GM12878 (cell line): ENCODE data around the gene TNXB. TPM values are rescaled to one million over a fixed set of nuclear protein-coding genes. Genes with fewer than 3 reads are reported as not detected.

Experiments
- FOXK2 ChIP-seq: fragments of 450-650 bp; IDR thresholded peaks from 2 replicates; pipeline ENCODE4 v1.6.1; 2017; ENCODE audit warnings: mild to moderate bottlenecking, moderate library complexity
- IKZF1 ChIP-seq: fragments of 450-650 bp; conservative IDR thresholded peaks from 2 replicates; pipeline ENCODE4 v1.6.1; 2017; ENCODE audit warnings: antibody characterized with exemption, mild to moderate bottlenecking
- JUND ChIP-seq: IDR thresholded peaks from 2 replicates; pipeline ENCODE4 v1.6.1; 2012; ENCODE audit warnings: low read depth, mild to moderate bottlenecking, low read length, improper control_type of control experiment, moderate library complexity
- POLR2AphosphoS5 ChIP-seq: IDR thresholded peaks from 2 replicates; pipeline ENCODE4 v1.6.1; 2011; ENCODE audit warnings: mild to moderate bottlenecking, low read length, inconsistent platforms
- SREBF1 ChIP-seq: IDR thresholded peaks from 2 replicates; pipeline ENCODE4 v1.6.1; 2012; ENCODE audit warnings: mild to moderate bottlenecking, low read length
- ZNF217 ChIP-seq: fragments of 450-650 bp; IDR thresholded peaks from 2 replicates; pipeline ENCODE4 v1.6.1; 2017; ENCODE audit warnings: antibody characterized with exemption, mild to moderate bottlenecking
- polyA plus RNA-seq, 11 experiments: library from polyadenylated mRNA; depleted of rRNA in 4 of 11; unstranded in 6 of 11; stranded (reverse) in 5 of 11; fragments of >200 nt; fragmentation: Nextera tagmentation in 4 of 11; fragmentation: Illumina TruSeq in 1 of 11; extraction: Ambion mirVana in 4 of 11; extraction: Trizol in 1 of 11; gene quantifications; 1 replicate in 1 of 11; 2 replicates in 10 of 11; pipeline versions ENCODE4 v1.2.1 to v1.2.3, GENCODE V29; 2011 to 2016; ENCODE audit warnings: inconsistent platforms in 2 of 11, missing spikeins in 2 of 11, low read depth in 1 of 11
- total RNA-seq, 4 experiments: library from RNA; depleted of rRNA in 3 of 4; stranded (reverse); fragments of >200 nt in 3 of 4; fragmentation: Illumina TruSeq in 1 of 4; extraction: Trizol in 1 of 4; gene quantifications; 2 replicates each; pipeline versions ENCODE4 v1.2.1 to v1.2.3, GENCODE V29; 2013 to 2021
- TF ChIP-seq, protein P1 (sequence below): fragments of 450-650 bp; IDR thresholded peaks from 2 replicates; pipeline ENCODE4 v1.6.1; 2016; ENCODE audit warnings: mild to moderate bottlenecking, moderate library complexity, borderline replicate concordance
- TF ChIP-seq, protein P2 (sequence below): fragments of 150-350 bp; IDR thresholded peaks from 2 replicates; pipeline ENCODE4 v1.6.1; 2014; ENCODE audit warnings: mild to moderate bottlenecking, low read depth, low read length

Gene TNXB
- total and polyA plus RNA-seq, 10 of the 15 experiments (the other 5 are each of a cell fraction or from before 2014, with no cell fraction given): 0.03 to 2.5 (median 0.68) TPM; not detected in 2

DNA sequence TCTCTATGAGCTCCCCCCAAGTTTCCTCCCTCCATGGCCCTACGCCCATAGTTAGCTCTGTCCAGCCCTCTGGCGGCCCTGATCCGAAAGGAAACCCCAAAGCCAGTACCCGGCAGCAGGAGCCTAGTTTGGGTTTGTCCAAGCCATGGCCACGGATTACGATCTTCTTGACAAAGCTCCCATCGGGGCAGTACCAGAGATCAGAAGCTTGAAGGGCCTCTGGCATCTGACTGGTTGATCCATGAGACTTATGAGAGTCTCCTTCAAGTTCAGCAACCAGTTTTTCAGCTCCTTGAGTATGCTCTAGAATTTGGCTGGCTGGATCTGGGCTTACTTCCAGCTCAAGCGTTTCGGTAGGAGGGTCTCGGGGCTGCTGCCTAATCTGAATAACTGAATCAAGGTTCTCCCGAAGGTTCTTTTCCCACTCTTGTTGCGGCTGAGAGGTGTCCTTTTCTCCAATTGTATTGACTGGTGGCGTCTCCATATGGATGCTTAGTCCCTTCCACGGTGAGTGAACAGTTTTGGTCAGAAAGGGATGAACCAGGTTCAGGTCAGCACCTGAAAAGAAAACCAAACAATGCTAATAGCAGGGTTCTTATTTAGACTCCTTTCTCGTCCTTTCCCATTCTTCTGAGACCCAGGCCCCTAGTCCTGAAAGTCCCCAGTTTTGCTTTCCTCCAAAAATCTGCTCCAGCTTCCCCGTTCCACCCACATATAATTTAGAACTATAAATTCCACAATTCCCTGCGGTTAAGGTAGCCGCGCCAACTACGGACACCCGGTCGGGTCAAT is 20.4 kb upstream of the TNXB start (continued):
- no peak for TF ChIP-seq POLR2AphosphoS5
- TF ChIP-seq SREBF1: no peak
- TF ChIP-seq FOXK2: no peak
- TF ChIP-seq JUND: no peak
- TF ChIP-seq, protein P1, sequence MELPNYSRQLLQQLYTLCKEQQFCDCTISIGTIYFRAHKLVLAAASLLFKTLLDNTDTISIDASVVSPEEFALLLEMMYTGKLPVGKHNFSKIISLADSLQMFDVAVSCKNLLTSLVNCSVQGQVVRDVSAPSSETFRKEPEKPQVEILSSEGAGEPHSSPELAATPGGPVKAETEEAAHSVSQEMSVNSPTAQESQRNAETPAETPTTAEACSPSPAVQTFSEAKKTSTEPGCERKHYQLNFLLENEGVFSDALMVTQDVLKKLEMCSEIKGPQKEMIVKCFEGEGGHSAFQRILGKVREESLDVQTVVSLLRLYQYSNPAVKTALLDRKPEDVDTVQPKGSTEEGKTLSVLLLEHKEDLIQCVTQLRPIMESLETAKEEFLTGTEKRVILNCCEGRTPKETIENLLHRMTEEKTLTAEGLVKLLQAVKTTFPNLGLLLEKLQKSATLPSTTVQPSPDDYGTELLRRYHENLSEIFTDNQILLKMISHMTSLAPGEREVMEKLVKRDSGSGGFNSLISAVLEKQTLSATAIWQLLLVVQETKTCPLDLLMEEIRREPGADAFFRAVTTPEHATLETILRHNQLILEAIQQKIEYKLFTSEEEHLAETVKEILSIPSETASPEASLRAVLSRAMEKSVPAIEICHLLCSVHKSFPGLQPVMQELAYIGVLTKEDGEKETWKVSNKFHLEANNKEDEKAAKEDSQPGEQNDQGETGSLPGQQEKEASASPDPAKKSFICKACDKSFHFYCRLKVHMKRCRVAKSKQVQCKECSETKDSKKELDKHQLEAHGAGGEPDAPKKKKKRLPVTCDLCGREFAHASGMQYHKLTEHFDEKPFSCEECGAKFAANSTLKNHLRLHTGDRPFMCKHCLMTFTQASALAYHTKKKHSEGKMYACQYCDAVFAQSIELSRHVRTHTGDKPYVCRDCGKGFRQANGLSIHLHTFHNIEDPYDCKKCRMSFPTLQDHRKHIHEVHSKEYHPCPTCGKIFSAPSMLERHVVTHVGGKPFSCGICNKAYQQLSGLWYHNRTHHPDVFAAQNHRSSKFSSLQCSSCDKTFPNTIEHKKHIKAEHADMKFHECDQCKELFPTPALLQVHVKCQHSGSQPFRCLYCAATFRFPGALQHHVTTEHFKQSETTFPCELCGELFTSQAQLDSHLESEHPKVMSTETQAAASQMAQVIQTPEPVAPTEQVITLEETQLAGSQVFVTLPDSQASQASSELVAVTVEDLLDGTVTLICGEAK: no peak
- no peak for TF ChIP-seq ZNF217
- TF ChIP-seq IKZF1: 0 out of 2 replicates have a peak, but pooled peaks have one; percentile 90
- TF ChIP-seq, protein P2, sequence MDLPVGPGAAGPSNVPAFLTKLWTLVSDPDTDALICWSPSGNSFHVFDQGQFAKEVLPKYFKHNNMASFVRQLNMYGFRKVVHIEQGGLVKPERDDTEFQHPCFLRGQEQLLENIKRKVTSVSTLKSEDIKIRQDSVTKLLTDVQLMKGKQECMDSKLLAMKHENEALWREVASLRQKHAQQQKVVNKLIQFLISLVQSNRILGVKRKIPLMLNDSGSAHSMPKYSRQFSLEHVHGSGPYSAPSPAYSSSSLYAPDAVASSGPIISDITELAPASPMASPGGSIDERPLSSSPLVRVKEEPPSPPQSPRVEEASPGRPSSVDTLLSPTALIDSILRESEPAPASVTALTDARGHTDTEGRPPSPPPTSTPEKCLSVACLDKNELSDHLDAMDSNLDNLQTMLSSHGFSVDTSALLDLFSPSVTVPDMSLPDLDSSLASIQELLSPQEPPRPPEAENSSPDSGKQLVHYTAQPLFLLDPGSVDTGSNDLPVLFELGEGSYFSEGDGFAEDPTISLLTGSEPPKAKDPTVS: no peak
